NCI-H1092 treated with DMSO at 0.1 percent for 48 hours (cell line): Measurements from ENCODE around the gene GTF2H4.

ENCODE experiments used
- DNase-seq: peaks from one replicate; lab custom pipeline; 2025; lab: John Stamatoyannopoulos, UW

The GTF2H4 gene

GRCh38 chr6:30882759-30883684, 25.0 kb upstream of the GTF2H4 start:
- no peak for DNase-seq

DNA sequence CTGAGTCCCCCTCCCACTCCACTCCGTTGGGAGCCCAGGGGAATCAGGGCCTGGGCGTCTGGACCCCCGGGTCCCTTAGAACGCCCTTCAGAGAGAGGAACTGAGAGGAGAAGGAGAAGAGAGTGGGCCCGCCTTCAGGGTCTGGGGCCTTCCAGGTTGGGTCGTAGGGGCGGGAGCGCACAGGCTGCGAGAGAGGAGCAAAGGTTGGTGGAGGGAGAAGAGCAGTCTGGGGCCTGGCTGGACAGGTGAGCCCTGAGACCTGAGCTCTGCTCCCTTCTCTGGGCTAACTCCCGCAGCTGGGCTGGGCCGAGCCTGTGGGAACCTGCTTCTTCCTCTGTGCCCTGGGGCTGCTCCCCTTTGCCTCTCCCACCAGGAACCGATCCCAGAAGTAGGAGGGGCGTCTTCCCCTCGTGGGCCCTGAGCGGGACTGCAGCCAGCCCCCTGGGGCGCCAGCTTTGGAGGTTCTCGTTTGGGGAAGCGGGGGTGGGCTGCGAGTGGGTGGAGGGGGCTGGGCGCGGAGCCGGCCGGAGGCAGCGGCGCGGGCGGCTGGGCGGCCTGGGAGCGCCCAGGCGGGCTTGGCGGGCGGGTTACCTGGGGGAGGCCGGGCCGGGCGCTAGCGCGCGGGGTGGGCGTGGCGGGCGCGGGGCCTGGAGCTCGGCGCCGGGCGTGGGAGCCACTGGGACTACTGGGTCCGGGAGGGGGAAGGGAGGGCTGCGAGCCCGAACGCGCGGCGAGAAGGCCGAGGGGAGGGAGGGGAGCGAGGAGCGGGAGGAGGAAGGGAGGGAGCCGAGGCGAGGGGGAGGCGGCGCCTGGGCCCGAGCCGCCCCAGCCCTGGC, 24.1 kb upstream of the GTF2H4 start, which contains the start of gene DDR1:
Gene DDR1 (plus strand): TSS at position 835 of the 836 bp plus-strand sequence. CDS start 4,211 bp downstream, outside the sequence.
- DNase-seq, result peak; percentile 21

DNA sequence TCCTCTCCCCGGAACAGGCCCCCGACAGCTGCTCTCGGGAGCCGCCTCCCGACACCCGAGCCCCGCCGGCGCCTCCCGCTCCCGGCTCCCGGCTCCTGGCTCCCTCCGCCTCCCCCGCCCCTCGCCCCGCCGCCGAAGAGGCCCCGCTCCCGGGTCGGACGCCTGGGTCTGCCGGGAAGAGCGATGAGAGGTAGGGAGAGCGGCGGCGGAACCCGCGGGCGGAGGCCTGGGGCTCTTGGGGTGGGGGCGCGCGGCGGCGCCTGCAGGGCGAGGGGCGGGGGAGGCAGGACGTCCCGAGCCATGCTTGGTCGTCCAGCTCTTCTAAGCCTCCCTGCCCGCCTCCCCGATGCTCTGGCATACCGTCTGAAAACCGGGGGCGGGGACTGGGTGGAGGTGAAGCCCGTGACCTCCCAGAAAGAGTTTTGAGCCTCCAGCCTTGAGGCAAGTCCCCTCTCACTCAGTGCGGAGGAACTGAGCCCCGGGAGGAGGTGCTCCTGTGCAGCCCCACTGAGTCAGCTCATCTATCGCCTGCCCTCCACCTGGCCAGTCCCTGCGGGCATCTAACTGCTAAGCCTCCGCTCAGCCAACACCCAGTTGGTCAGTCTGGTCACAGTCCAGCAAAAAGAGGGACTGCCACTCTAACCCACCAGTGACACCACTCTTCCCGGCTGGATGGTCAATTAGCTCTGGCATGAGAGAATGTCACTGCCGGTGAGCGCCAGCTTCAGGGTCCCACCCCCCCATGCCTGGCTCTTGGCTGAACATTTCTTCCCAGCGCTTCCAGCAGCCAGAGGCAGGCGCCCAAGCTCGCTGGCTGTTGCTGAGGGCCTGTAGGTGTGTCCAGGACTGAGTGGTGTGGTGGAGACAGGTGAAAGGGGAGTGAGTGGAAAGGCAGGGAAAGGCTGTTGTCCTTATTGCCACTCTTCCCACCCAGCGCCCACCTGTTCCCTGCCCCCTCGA, 23.2 kb upstream of the GTF2H4 start:
- peak; percentile 2 for DNase-seq

DNA sequence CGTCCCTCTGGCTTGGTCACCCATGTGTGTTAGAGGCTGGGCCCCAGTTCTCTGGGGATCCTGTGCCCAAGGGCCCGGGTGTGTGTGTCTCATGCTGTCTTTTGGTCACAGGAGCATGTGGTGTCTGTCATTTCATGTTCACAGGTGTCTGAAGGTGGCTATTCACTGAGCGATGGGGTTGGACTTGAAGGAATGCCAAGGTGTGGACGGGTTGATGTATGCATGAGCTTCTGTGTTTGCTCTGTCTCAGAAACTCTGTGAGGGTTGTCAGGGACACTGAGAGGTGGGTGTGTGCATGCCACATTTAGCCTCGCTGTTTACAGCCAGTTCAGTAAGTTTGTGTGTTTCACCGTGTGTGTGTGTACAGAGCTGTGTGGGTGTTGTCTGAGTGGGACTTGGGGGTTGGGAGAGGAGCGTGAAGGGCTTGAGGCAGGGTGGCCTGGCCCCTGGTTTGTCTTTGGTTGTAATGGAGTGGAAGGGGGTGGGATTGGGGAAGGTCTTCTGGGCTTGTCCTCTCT, 22.5 kb upstream of the GTF2H4 start:
- DNase-seq, result peak; percentile 1

- peak; percentile 31 for DNase-seq
Observed at GRCh38 chr6:30885999-30886896, 21.8 kb upstream of the GTF2H4 start.

DNA sequence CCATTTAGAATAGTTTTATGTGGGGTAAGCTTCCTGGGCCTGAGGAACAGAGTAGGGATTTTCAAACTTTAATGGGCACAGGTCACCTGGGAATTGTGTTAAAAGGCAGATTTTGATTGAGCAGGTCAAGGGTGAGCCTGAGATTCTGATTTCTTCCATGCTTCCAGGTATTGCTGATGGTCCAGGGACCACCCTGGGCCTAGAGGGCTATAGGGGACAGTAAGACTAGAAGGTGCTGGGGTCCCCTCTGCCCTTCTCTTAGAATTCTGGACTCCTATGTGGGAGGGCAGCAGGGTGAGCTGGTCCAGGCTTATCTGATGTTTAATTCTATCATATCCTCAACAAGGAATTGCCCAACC, 21.1 kb upstream of the GTF2H4 start:
- DNase-seq, result no peak

GRCh38 chr6:30887901-30888815, 19.8 kb upstream of the GTF2H4 start:
- DNase-seq, result no peak

- DNase-seq, result no peak
Observed at GRCh38 chr6:30888816-30889495, 19.1 kb upstream of the GTF2H4 start.

- no peak for DNase-seq
Observed at GRCh38 chr6:30889496-30889885, 18.5 kb upstream of the GTF2H4 start.

DNA sequence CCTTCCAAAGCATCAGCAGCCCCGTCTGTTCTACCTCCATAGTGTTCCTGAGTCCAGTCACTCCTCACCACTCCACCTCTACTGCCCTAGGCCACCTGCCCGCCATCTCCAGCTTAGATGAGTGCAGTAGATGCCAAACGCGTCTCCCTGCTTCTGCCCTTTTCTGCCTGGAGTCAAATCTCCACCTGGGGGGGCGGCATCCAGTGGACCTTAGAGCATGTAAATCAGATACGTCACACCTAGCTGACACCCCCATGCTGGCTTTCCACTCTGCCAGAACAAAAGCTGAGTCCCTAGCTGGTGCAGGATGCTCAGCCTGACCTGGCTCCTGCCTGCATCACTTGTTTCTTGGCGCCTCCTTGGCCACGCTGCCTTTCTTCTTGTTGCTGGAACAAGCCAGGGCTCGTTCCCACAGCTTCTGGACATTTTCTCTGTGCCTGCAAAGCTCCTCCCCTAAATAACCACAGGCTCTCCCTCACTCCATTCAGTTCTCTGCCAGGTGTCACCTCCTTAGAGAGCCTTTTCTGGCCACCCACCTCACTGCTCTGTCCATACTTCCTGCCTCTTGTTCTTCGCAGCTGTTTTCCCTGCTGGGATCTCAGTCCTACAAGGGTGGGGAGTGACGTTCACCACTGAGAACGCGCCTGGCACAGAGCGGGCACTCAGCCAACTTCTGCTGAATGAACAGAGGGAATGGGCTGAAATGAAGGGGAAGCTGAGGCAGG, 17.9 kb upstream of the GTF2H4 start:
- DNase-seq, result peak; percentile 2

DNA sequence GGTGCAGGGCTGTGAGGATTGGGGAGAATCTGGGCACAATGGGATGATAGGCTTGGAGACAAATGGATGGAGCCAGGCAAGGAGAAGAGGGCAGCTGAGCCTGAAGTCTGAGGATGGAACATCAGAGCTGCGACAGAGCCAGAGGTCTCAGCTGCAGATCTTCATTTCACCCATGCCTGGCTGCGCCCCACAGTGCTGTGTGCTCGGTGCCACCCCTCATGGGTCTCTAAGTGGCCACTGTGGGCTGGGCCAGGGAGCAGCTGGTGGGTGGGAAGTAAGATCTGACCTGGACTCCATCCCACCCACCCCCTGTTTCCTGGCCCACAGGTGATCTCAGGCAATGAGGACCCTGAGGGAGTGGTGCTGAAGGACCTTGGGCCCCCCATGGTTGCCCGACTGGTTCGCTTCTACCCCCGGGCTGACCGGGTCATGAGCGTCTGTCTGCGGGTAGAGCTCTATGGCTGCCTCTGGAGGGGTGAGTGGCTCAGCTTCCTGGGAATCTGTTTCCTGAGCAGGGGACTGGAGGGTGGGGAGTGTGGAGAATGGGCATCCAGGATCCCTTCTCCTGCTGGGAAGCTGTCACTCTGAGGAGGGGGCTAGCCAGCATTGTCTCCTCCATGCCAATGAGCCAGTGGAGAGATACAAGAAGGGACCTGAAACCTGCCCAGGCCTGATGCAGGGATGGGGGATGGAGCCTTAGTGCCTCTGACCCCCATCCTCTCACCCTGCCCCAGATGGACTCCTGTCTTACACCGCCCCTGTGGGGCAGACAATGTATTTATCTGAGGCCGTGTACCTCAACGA, 17.2 kb upstream of the GTF2H4 start:
- no peak for DNase-seq

DNA sequence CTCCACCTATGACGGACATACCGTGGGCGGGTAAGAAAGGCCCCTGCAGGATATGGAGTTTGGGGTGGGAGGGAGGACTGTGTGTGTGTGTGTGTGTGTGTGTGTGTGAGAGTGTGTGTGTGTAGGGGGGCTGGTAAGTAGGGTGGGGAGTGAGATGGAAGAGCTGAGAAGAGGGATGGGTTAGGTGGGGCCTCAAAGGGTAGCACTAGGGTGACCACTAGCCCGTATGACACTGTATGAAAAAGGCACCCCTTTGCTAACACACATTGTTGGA, 16.6 kb upstream of the GTF2H4 start:
- no peak for DNase-seq

- no peak for DNase-seq
Observed at GRCh38 chr6:30891816-30892538, 16.0 kb upstream of the GTF2H4 start.

- no peak for DNase-seq
Observed at GRCh38 chr6:30893001-30893591, 14.9 kb upstream of the GTF2H4 start.

GRCh38 chr6:30893666-30894065, 14.3 kb upstream of the GTF2H4 start:
- DNase-seq, result no peak

DNA sequence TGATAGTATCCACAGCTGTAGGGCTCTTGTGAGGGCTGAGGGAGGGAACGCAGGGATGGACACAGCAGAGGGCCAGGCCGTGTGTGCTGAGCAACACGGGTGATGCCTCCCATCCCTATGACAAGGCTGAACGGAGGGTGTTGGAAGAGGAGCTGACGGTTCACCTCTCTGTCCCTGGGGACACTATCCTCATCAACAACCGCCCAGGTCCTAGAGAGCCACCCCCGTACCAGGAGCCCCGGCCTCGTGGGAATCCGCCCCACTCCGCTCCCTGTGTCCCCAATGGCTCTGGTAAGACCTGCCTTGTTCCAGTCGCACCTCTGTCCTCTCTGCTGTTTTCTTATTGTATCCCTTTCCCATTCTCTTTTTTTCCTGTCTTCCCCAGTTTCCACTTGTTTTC, 13.6 kb upstream of the GTF2H4 start:
- DNase-seq, result no peak
